HEK293 (cell line): ENCODE results near the gene PIGH.

Source experiments
- ATF2 ChIP-seq: fragments of 450-650 bp; formaldehyde crosslinking; IDR thresholded peaks from 2 replicates; pipeline ENCODE4 v1.5.1; 2016; ENCODE audit warnings: missing biosample characterization, missing genetic modification characterization, low read depth
- HOXA7 ChIP-seq: sonication (generic); formaldehyde crosslinking; IDR thresholded peaks from 2 replicates; pipeline ENCODE4 v1.8.1; 2022; ENCODE audit warnings: missing genetic modification reagents, borderline replicate concordance
- HOXC10 ChIP-seq: sonication (generic); formaldehyde crosslinking; IDR thresholded peaks from 2 replicates; pipeline ENCODE4 v1.8.1; 2023; ENCODE audit warnings: mild to moderate bottlenecking, missing genetic modification reagents
- PRDM10 ChIP-seq: fragments of 450-650 bp; formaldehyde crosslinking; IDR thresholded peaks from 2 replicates; pipeline ENCODE4 v1.5.1; 2016; ENCODE audit warnings: missing biosample characterization, missing genetic modification characterization
- PRDM6 ChIP-seq: fragments of 450-650 bp; formaldehyde crosslinking; IDR thresholded peaks from 2 replicates; pipeline ENCODE4 v1.5.1; 2017; ENCODE audit warnings: missing biosample characterization, missing genetic modification characterization
- REPIN1 ChIP-seq: fragments of 450-650 bp; formaldehyde crosslinking; IDR thresholded peaks from 2 replicates; pipeline ENCODE4 v1.5.1; 2017; ENCODE audit warnings: missing biosample characterization, missing genetic modification characterization, low read depth
- TSHZ1 ChIP-seq: fragments of 450-650 bp; formaldehyde crosslinking; IDR thresholded peaks from 2 replicates; pipeline ENCODE4 v1.5.1; 2016; ENCODE audit warnings: missing biosample characterization, missing genetic modification characterization, borderline replicate concordance
- ZBTB48 ChIP-seq: fragments of 450-650 bp; formaldehyde crosslinking; IDR thresholded peaks from 2 replicates; pipeline ENCODE4 v1.5.1; 2016; ENCODE audit warnings: missing biosample characterization, missing genetic modification characterization
- ZBTB7A ChIP-seq: fragments of 450-650 bp; formaldehyde crosslinking; IDR thresholded peaks from 2 replicates; pipeline ENCODE4 v1.5.1; 2016; ENCODE audit warnings: low read depth, missing biosample characterization, missing genetic modification characterization
- ZFP3 ChIP-seq: fragments of 450-650 bp; formaldehyde crosslinking; IDR thresholded peaks from 2 replicates; pipeline ENCODE4 v1.5.1; 2016; ENCODE audit warnings: low read depth, missing biosample characterization, missing genetic modification characterization
- ZFP37 ChIP-seq: fragments of 450-650 bp; formaldehyde crosslinking; IDR thresholded peaks from 2 replicates; pipeline ENCODE4 v1.5.1; 2016; ENCODE audit warnings: missing biosample characterization, missing genetic modification characterization
- ZNF394 ChIP-seq: fragments of 450-650 bp; formaldehyde crosslinking; IDR thresholded peaks from 2 replicates; pipeline ENCODE4 v1.5.1; 2016; ENCODE audit warnings: missing biosample characterization, missing genetic modification characterization, mild to moderate bottlenecking, moderate library complexity, borderline replicate concordance
- ZNF398 ChIP-seq: fragments of 450-650 bp; formaldehyde crosslinking; IDR thresholded peaks from 2 replicates; pipeline ENCODE4 v1.5.1; 2017; ENCODE audit warnings: missing biosample characterization, missing genetic modification characterization
- ZNF513 ChIP-seq: fragments of 450-650 bp; IDR thresholded peaks from 2 replicates; pipeline ENCODE4 v1.5.1; 2018; ENCODE audit warnings: missing biosample characterization, missing genetic modification characterization
- ZNF530 ChIP-seq: fragments of 450-650 bp; formaldehyde crosslinking; IDR thresholded peaks from 2 replicates; pipeline ENCODE4 v1.5.1; 2016; ENCODE audit warnings: low read depth, missing biosample characterization, missing genetic modification characterization
- ZNF623 ChIP-seq: fragments of 450-650 bp; formaldehyde crosslinking; IDR thresholded peaks from 2 replicates; pipeline ENCODE4 v1.5.1; 2016; ENCODE audit warnings: missing biosample characterization, missing genetic modification characterization
- ZNF639 ChIP-seq: fragments of 450-650 bp; formaldehyde crosslinking; IDR thresholded peaks from 2 replicates; pipeline ENCODE4 v1.5.1; 2016; ENCODE audit warnings: missing biosample characterization, missing genetic modification characterization
- ZNF692 ChIP-seq: fragments of 450-650 bp; formaldehyde crosslinking; IDR thresholded peaks from 2 replicates; pipeline ENCODE4 v1.5.1; 2016; ENCODE audit warnings: missing biosample characterization, missing genetic modification characterization
- ZNF777 ChIP-seq: fragments of 450-650 bp; formaldehyde crosslinking; IDR thresholded peaks from 2 replicates; pipeline ENCODE4 v1.5.1; 2017; ENCODE audit warnings: missing biosample characterization, missing genetic modification characterization, borderline replicate concordance
- ZXDB ChIP-seq: fragments of 450-650 bp; formaldehyde crosslinking; IDR thresholded peaks from 2 replicates; pipeline ENCODE4 v1.5.1; 2016; ENCODE audit warnings: missing biosample characterization, missing genetic modification characterization

PIGH gene

GRCh38 chr14:67599698-67600561, at the start of gene PIGH (continued):
- TF ChIP-seq ZNF623 (tag by site-specific recombination) (no peak), TSHZ1 (tag by site-specific recombination) (no peak), ZNF692 (tag by site-specific recombination) (0 out of 2 replicates have a peak, but pooled peaks have one; percentile 28), ZFP37 (tag by site-specific recombination) (0 out of 2 replicates have a peak, but pooled peaks have one; percentile 38), HOXA7 (CRISPR knock-in tag) (no peak), REPIN1 (tag by site-specific recombination) (no peak), PRDM6 (tag by site-specific recombination) (no peak), ZNF639 (no peak), ZNF530 (no peak), ZBTB48 (tag by site-specific recombination) (no peak), ZNF777 (no peak), ZNF398 (tag by site-specific recombination) (peak; percentile 23; the same call in 1 of the 2 replicates), ZNF513 (tag by site-specific recombination) (no peak), PRDM10 (tag by site-specific recombination) (peak; percentile 94), ZNF394 (tag by site-specific recombination) (no peak), HOXC10 (no peak), ZFP3 (no peak), ATF2 (tag by site-specific recombination) (no peak), ZXDB (0 out of 2 replicates have a peak, but pooled peaks have one; percentile 26), ZBTB7A (no peak)
